ENCODE measurements around the gene CFAP90. TPM values are rescaled to one million over a fixed set of nuclear protein-coding genes. Genes with fewer than 3 reads are reported as not detected.

The CFAP90 gene
- total RNA-seq, 2 donors from 2014 or later: not detected

DNA sequence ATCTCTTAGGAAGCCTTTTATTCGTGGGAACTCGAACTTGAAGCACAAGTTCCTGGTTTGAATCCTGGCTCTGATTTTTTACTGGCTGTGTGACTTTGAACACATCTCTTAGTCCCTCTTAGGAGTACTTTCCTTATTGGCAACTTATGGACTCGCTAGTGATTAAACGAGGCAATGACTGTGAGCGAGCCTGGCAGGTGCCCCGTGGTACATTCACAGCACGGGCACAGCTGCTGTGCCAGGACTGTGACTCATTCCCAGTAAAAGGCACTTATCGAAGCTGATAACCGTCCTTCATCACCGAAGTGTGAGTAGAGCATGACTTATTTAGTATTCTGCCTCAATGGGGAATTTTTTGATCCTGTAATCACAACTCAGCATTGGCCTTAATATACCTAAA lies 22.7 kb downstream of the CFAP90 start:
- H3K4me3 Mint-ChIP-seq: no peak overlapping the region
- ATAC-seq: no peak
- peaks cover 2% of the 10 kb centered on the region for H3K4me1 Mint-ChIP-seq
- H3K9me3 ChIP-seq (ENCODE audit: control insufficient read depth, low read length, poor library complexity, severe bottlenecking): no peaks in the 10 kb centered on the region
- no peaks in the 10 kb centered on the region for H3K36me3 Mint-ChIP-seq (ENCODE audit: low read depth)
- H3K27ac Mint-ChIP-seq: no peak overlapping the region
- DNase-seq: no peak
- peaks cover 66% of the 10 kb centered on the region for H3K27me3 Mint-ChIP-seq

DNA sequence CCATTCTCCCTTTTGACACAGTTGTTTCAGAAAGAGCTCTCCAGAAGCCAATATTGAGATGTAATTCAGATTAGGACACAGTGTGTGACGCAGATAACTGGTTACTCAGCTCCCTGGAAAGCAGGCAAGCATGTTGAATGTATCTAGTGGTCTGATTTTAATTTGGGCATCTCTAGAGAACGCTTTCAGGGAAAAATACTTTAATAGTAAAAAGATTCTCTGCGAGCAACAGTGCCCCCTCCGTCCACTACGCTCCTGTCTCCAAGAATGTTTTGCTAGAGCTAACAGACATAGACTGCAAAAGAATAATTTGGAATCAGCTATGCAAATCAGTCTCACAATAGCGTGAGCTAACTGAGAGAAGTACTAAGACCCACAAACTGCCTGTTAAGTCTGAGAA lies 23.3 kb downstream of the CFAP90 start:
- DNase-seq (no peak), ATAC-seq (no peak)
- peaks cover 72% of the 10 kb centered on the region for H3K27me3 Mint-ChIP-seq
- H3K4me1 Mint-ChIP-seq: peaks cover 2% of the 10 kb centered on the region
- no peak overlapping the region for H3K27ac Mint-ChIP-seq
- no peaks in the 10 kb centered on the region for H3K36me3 Mint-ChIP-seq (ENCODE audit: low read depth)
- H3K4me3 Mint-ChIP-seq: no peak overlapping the region
- H3K9me3 ChIP-seq (ENCODE audit: control insufficient read depth, low read length, poor library complexity, severe bottlenecking): no peaks in the 10 kb centered on the region

DNA sequence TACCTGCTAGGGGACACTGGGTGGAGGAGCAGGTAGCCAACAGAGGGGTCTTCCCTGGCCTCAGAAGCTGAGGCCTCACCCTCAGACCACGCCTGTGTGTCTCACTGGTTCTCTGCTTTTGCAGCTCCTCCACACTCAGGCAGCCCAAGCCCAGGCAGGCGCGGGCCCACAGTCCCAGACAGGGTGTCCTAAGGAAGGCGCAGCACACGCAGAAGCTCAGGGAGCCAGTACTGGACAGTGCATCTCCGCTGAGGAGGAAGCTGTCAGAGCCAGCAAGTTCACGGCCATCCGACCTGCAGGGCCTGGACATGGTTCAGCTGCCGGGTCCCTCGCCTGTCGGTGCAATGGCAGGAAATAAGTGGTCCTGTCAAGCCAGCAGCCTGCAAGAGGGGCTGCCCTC lies 25.3 kb downstream of the CFAP90 start:
- DNase-seq (no peak), ATAC-seq (no peak)
- no peak overlapping the region for H3K4me3 Mint-ChIP-seq
- H3K36me3 Mint-ChIP-seq (ENCODE audit: low read depth): no peaks in the 10 kb centered on the region
- peaks cover 4% of the 10 kb centered on the region for H3K4me1 Mint-ChIP-seq
- H3K27ac Mint-ChIP-seq: no peak overlapping the region
- peaks cover 73% of the 10 kb centered on the region for H3K27me3 Mint-ChIP-seq
- H3K9me3 ChIP-seq (ENCODE audit: control insufficient read depth, low read length, poor library complexity, severe bottlenecking): no peaks in the 10 kb centered on the region

- Mint-ChIP-seq H3K36me3 (ENCODE audit: low read depth) (no peaks in the 10 kb centered on the region), H3K4me1 (peaks cover 4% of the 10 kb centered on the region), H3K4me3 (no peak overlapping the region), H3K27ac (no peak overlapping the region), H3K27me3 (peaks cover 74% of the 10 kb centered on the region)
- ATAC-seq: no peak
- no peak for DNase-seq
- no peaks in the 10 kb centered on the region for H3K9me3 ChIP-seq (ENCODE audit: control insufficient read depth, low read length, poor library complexity, severe bottlenecking)
Measured at GRCh38 chr5:7824995-7825394, 25.9 kb downstream of the CFAP90 start.

DNA sequence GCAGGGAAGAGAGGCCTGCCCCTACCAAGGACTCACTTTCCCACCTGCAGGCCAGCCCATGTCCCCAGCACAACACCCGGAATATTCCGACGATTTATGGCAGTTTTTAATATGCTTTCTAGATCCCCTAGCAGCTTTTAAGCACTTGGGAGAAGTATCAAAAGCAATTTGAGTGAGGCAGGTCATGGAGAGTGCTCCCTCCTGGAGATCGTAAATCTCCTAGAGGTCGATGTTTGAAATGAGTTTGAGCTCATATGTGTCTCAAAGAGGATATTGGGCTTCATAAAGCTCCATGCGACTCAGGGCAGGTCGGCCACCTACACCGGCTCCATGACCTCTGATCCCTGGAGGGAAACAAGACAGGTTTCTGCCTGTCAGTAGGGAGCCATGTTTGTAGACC lies 27.3 kb downstream of the CFAP90 start:
- Mint-ChIP-seq H3K36me3 (ENCODE audit: low read depth) (no peaks in the 10 kb centered on the region), H3K4me3 (no peak overlapping the region), H3K27ac (no peak overlapping the region), H3K4me1 (peaks cover 4% of the 10 kb centered on the region), H3K27me3 (peaks cover 73% of the 10 kb centered on the region)
- ATAC-seq (no peak), DNase-seq (no peak)
- no peaks in the 10 kb centered on the region for H3K9me3 ChIP-seq (ENCODE audit: control insufficient read depth, low read length, poor library complexity, severe bottlenecking)

DNA sequence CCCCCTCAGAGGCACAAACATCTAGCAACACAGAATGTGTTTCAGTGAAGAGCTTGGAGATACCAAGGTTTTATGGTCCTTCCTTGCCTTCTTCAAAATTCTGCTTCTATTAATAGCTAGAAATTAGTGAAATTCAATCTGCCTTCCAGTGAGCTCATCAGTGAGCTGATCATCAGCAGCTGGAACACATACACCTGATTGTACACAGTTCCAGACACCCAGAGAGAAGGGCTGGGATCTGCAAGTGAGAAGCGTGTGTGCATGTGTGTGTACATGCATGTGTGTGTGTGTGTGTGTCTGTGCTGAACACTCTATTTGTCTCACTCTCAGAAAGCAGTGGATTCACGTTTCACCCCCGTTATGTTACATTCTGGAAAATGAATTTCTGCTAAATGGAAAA lies 28.5 kb downstream of the CFAP90 start:
- ATAC-seq (no peak), DNase-seq (no peak)
- no peaks in the 10 kb centered on the region for H3K9me3 ChIP-seq (ENCODE audit: control insufficient read depth, low read length, poor library complexity, severe bottlenecking)
- Mint-ChIP-seq H3K4me3 (no peak overlapping the region), H3K27ac (no peak overlapping the region), H3K27me3 (peaks cover 62% of the 10 kb centered on the region), H3K36me3 (ENCODE audit: low read depth) (no peaks in the 10 kb centered on the region), H3K4me1 (peaks cover 4% of the 10 kb centered on the region)

DNA sequence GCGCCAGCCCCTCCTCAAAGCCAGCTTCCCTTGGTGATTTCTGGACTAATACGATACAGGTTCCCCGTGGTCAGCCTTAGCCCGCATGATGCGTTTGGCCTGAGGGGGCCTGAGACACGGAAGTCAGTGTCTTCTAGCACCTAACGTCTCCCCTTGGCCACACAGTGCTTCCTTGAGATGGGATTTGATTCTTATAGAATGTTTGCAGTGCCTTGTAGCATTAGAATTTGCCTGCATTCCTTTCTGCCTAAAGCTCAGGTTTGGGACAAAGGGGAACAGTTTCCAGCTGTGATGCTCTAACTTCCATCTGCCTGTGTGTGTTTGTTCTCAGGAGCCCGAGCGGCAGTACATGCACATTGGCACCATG lies 34.4 kb downstream of the CFAP90 start:
- H3K4me1 Mint-ChIP-seq: peaks cover 4% of the 10 kb centered on the region
- no peak overlapping the region for H3K4me3 Mint-ChIP-seq
- no peaks in the 10 kb centered on the region for H3K9me3 ChIP-seq (ENCODE audit: control insufficient read depth, low read length, poor library complexity, severe bottlenecking)
- no peak overlapping the region for H3K27ac Mint-ChIP-seq
- ATAC-seq (no peak), DNase-seq (no peak)
- H3K36me3 Mint-ChIP-seq (ENCODE audit: low read depth): peaks cover 4% of the 10 kb centered on the region
- peaks cover 72% of the 10 kb centered on the region for H3K27me3 Mint-ChIP-seq

DNA sequence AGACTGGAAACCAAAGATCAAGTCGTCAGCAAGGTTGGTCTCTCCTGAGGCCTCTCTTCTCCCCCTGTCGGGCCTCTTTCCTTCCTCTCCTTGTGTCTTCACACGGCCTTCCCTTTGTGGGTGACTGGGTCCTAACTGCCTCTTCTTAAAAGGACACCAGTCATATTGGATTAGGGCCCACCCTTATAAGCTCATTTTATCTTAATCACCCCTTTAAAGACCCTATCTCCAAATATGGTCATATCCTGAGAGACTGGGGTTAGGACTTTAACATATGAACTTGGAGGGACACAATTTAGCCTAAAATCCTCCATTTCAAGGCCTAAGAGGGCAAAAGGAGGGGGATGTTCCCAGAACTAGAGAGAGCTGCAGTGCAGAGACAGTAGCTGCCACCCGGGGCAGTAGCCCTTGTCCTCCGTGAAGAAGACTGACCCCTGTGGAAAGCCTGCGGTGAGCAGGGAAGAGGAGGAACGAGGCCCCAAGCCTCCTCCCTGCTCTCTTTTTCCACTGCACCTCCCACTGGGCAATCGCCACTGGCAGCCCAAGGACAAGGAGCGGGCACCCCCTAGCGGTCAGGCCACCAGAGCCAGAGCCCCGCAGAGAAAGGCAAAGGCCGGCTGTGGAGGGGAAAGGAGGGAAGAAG lies 34.9 kb downstream of the CFAP90 start:
- Mint-ChIP-seq H3K27me3 (peaks cover 68% of the 10 kb centered on the region), H3K27ac (no peak overlapping the region), H3K4me3 (no peak overlapping the region), H3K36me3 (ENCODE audit: low read depth) (peaks cover 4% of the 10 kb centered on the region), H3K4me1 (peaks cover 4% of the 10 kb centered on the region)
- ATAC-seq: peak; percentile 83
- no peaks in the 10 kb centered on the region for H3K9me3 ChIP-seq (ENCODE audit: control insufficient read depth, low read length, poor library complexity, severe bottlenecking)
- DNase-seq: peak; percentile 43 to 63 (median 49)

DNA sequence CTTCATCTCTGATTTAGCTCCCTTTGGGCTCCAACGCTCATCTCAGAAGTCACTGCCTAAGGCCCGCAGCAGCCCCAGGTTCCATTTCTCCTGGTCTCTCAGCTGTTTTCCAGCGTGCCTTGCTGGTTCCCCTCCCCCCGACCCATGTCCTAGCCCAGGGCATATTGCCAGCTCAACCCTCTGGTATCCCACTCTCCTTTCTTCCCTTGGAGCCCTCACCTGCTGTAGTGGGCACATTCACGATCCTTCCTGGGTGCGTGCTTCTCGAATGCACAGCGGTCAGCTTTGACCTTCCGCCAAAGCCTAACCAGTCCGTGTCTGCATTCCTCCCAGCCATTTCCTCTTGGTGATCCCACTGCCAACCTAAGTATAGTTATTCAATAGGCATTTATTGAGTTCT lies 36.1 kb downstream of the CFAP90 start:
- ATAC-seq (no peak), DNase-seq (no peak)
- Mint-ChIP-seq H3K4me1 (peaks cover 4% of the 10 kb centered on the region), H3K27ac (no peak overlapping the region), H3K36me3 (ENCODE audit: low read depth) (peaks cover 4% of the 10 kb centered on the region), H3K4me3 (no peak overlapping the region), H3K27me3 (peaks cover 71% of the 10 kb centered on the region)
- H3K9me3 ChIP-seq (ENCODE audit: control insufficient read depth, low read length, poor library complexity, severe bottlenecking): no peaks in the 10 kb centered on the region

GRCh38 chr5:7813576-7813975 lies 37.4 kb downstream of the CFAP90 start:
- no peak overlapping the region for H3K4me3 Mint-ChIP-seq
- H3K4me1 Mint-ChIP-seq: peaks cover 4% of the 10 kb centered on the region
- ATAC-seq (no peak), DNase-seq (no peak)
- H3K27ac Mint-ChIP-seq: no peak overlapping the region
- peaks cover 4% of the 10 kb centered on the region for H3K36me3 Mint-ChIP-seq (ENCODE audit: low read depth)
- H3K27me3 Mint-ChIP-seq: peaks cover 66% of the 10 kb centered on the region
- H3K9me3 ChIP-seq (ENCODE audit: control insufficient read depth, low read length, poor library complexity, severe bottlenecking): no peaks in the 10 kb centered on the region

DNA sequence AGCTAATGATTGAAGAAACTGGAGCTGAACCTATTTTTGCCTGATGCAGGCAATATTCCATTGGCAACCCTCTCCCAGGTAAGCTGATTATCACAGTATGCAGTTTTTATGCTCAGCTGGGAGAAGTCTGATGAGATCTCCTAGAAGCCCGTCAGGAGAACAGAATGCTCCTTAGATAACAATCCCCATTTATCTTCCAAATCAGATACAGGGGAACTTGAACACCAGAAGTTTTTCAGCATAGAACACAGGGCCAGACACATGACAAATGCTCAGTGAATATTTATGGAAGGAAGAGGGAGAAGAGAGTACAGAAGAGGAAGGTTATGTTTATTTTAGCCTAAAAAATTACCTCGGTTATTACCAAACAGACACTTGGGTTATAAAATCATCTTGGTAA lies 37.9 kb downstream of the CFAP90 start:
- Mint-ChIP-seq H3K4me3 (peak overlapping the region; percentile 52), H3K27me3 (peaks cover 72% of the 10 kb centered on the region), H3K36me3 (ENCODE audit: low read depth) (peaks cover 4% of the 10 kb centered on the region), H3K4me1 (peaks cover 4% of the 10 kb centered on the region), H3K27ac (no peak overlapping the region)
- DNase-seq: no peak
- no peaks in the 10 kb centered on the region for H3K9me3 ChIP-seq (ENCODE audit: control insufficient read depth, low read length, poor library complexity, severe bottlenecking)
- no peak for ATAC-seq

GRCh38 chr5:7811715-7812114 lies 39.2 kb downstream of the CFAP90 start:
- H3K4me1 Mint-ChIP-seq: peaks cover 4% of the 10 kb centered on the region
- H3K27me3 Mint-ChIP-seq: peaks cover 72% of the 10 kb centered on the region
- H3K4me3 Mint-ChIP-seq: no peak overlapping the region
- no peak overlapping the region for H3K27ac Mint-ChIP-seq
- ATAC-seq: no peak
- DNase-seq: no peak
- no peaks in the 10 kb centered on the region for H3K9me3 ChIP-seq (ENCODE audit: control insufficient read depth, low read length, poor library complexity, severe bottlenecking)
- H3K36me3 Mint-ChIP-seq (ENCODE audit: low read depth): peaks cover 4% of the 10 kb centered on the region

DNA sequence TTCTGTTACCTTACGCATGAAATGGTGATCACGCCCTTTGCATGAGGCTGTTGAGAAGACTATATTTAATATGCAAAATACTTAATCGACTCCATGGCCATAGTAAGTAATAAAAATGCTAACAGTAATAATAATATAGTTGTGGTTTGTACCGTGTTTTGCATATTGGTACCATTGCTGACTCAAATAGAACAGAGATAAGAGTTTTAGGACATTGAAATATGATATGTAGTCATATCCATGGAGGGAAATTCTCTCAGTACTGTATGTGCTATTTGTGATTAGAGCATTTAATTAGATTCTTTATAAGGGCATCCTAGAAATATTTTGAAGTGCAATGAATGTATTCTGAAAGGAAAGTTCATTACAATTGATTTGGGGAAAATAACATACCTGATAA lies 41.9 kb downstream of the CFAP90 start:
- peaks cover 4% of the 10 kb centered on the region for H3K4me1 Mint-ChIP-seq
- H3K27me3 Mint-ChIP-seq: peaks cover 57% of the 10 kb centered on the region
- ATAC-seq (no peak), DNase-seq (no peak)
- H3K27ac Mint-ChIP-seq: no peak overlapping the region
- H3K36me3 Mint-ChIP-seq (ENCODE audit: low read depth): peaks cover 2% of the 10 kb centered on the region
- H3K9me3 ChIP-seq (ENCODE audit: control insufficient read depth, low read length, poor library complexity, severe bottlenecking): no peaks in the 10 kb centered on the region
- H3K4me3 Mint-ChIP-seq: no peak overlapping the region

DNA sequence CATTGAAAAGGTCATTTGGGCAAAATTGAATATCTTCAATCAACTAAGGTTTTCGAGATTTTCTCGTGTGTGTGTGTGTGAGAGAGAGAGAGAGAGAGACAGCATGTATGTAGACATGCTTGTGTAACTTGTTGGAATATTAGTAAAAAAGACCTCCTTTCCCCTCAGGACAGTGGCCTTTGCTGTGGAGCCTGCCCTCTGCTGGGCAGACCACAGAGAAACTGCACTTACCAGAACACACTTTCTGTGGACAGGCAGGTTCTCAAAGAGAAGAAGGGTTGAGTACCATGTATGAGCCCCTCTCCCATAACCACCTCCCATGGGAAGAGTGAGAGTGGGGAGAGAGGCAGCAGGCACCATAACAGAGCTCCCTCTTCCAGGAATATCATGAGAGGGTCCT lies 45.6 kb downstream of the CFAP90 start:
- Mint-ChIP-seq H3K4me3 (no peak overlapping the region), H3K27ac (no peak overlapping the region), H3K27me3 (peaks cover 40% of the 10 kb centered on the region), H3K4me1 (no peaks in the 10 kb centered on the region), H3K36me3 (ENCODE audit: low read depth) (no peaks in the 10 kb centered on the region)
- ATAC-seq (no peak), DNase-seq (no peak)
- H3K9me3 ChIP-seq (ENCODE audit: control insufficient read depth, low read length, poor library complexity, severe bottlenecking): no peaks in the 10 kb centered on the region

Measured in T-helper 17 cell (primary cell).